ENCODE data around the gene PRDX5. TPM values are rescaled to one million over a fixed set of nuclear protein-coding genes. Genes with fewer than 3 reads are reported as not detected.

The PRDX5 gene
- total and polyA plus RNA-seq, 2 donors from 2014 or later: 192 to 1,026 TPM

DNA sequence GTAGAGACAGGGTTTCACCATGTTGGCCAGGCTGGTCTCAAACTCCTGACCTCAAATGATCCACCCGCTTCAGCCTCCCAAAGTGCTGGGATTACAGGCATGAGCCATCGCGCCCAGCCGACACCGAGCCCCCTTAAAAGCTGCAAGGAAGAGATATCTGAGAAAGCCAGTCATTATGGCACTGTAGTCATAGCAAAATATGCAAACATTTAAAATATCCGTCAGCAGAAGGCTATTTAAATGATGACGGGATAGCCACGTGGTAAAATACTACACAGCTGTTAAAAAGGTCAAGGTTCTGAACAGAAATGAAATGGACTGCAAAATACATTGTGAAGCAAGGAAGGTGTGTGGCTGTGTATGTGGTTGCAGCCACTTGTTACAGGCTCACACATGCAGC, 15.6 kb downstream of the PRDX5 start:
- Histone ChIP-seq H3K4me3 (ENCODE audit: low read length in 3 of 3) (no peak overlapping the region), H3K4me1 (ENCODE audit: control insufficient read depth in 2 of 3, insufficient read depth in 2 of 3, low read depth in 1 of 3, low read length in 3 of 3) (peaks cover 0 to 10% (median 0%) of the 10 kb centered on the region in 3 donors), H3K36me3 (ENCODE audit: control insufficient read depth in 2 of 3, insufficient read depth in 3 of 3, low read length in 3 of 3) (no peaks in the 10 kb centered on the region), H3K27ac (ENCODE audit: low read depth in 2 of 2, low read length in 2 of 2) (no peak overlapping the region), H3K9me3 (ENCODE audit: control insufficient read depth in 2 of 3, insufficient read depth in 1 of 3, low read length in 3 of 3) (no peaks in the 10 kb centered on the region), H3K9ac (ENCODE audit: low read length in 3 of 3) (no peak overlapping the region), H3K27me3 (ENCODE audit: control insufficient read depth, insufficient read depth, low read length) (no peaks in the 10 kb centered on the region)
- DNase-seq (no peak), FAIRE-seq (no peak)
- intact Hi-C loops (cut with DNase I): no loop called here
- TF ChIP-seq, protein P1, sequence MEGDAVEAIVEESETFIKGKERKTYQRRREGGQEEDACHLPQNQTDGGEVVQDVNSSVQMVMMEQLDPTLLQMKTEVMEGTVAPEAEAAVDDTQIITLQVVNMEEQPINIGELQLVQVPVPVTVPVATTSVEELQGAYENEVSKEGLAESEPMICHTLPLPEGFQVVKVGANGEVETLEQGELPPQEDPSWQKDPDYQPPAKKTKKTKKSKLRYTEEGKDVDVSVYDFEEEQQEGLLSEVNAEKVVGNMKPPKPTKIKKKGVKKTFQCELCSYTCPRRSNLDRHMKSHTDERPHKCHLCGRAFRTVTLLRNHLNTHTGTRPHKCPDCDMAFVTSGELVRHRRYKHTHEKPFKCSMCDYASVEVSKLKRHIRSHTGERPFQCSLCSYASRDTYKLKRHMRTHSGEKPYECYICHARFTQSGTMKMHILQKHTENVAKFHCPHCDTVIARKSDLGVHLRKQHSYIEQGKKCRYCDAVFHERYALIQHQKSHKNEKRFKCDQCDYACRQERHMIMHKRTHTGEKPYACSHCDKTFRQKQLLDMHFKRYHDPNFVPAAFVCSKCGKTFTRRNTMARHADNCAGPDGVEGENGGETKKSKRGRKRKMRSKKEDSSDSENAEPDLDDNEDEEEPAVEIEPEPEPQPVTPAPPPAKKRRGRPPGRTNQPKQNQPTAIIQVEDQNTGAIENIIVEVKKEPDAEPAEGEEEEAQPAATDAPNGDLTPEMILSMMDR (IDR thresholded peaks at IDR 0.05; ENCODE audit: borderline replicate concordance, extremely low read depth, insufficient read depth): no peak

GRCh38 chr11:64334764-64335735, 17.1 kb downstream of the PRDX5 start:
- no peak overlapping the region for H3K4me3 ChIP-seq (ENCODE audit: low read length in 3 of 3)
- H3K27ac ChIP-seq (ENCODE audit: low read depth in 2 of 2, low read length in 2 of 2): no peak overlapping the region
- no peaks in the 10 kb centered on the region for H3K27me3 ChIP-seq (ENCODE audit: control insufficient read depth, insufficient read depth, low read length)
- H3K9ac ChIP-seq (ENCODE audit: low read length in 3 of 3): no peak overlapping the region
- no peaks in the 10 kb centered on the region for H3K36me3 ChIP-seq (ENCODE audit: control insufficient read depth in 2 of 3, insufficient read depth in 3 of 3, low read length in 3 of 3)
- intact Hi-C loops (cut with DNase I): no loop called here
- TF ChIP-seq, protein P1 (IDR thresholded peaks at IDR 0.05; ENCODE audit: borderline replicate concordance, extremely low read depth, insufficient read depth): no peak
- peaks cover 0 to 6% (median 0%) of the 10 kb centered on the region in 3 donors for H3K4me1 ChIP-seq (ENCODE audit: control insufficient read depth in 2 of 3, insufficient read depth in 2 of 3, low read depth in 1 of 3, low read length in 3 of 3)
- no peaks in the 10 kb centered on the region for H3K9me3 ChIP-seq (ENCODE audit: control insufficient read depth in 2 of 3, insufficient read depth in 1 of 3, low read length in 3 of 3)
- DNase-seq (peak; percentile 71 to 91 (median 74)), FAIRE-seq (no peak)

DNA sequence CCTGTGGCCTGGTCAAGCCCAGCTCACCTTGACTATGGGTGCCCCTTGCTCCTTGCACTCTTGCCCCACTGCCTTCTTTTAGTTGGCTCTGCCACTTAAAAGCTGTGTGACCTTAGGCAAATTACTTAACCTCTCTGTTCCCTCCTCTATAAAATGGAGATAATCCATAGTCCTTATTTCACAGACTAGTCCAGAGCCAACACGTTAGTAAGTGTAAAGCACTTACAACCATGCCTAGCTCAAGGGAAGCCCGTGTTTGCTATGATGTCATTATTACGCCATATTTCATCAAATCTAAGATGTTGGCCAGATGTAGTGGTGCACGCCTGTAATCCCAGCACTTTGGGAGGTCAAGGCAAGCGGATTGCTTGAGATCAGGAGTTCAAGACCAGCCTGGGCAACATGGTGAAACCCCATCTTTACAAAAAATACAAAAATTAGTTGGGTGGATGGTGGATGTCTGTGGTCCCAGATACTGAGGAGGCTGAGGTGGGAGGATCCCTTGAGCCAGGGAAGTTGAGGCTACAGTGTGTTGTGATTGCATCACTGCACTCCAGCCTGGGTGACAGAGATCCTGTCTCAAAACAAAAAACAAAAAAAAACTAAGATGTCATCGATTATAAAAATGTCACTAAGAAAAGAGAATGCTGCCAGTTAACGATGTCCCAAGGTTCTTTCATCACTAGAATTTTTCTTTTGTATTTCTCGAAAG, 19.8 kb downstream of the PRDX5 start:
- Histone ChIP-seq H3K9me3 (ENCODE audit: control insufficient read depth in 2 of 3, insufficient read depth in 1 of 3, low read length in 3 of 3) (no peaks in the 10 kb centered on the region), H3K9ac (ENCODE audit: low read length in 3 of 3) (no peak overlapping the region), H3K27me3 (ENCODE audit: control insufficient read depth, insufficient read depth, low read length) (no peaks in the 10 kb centered on the region), H3K4me3 (ENCODE audit: low read length in 3 of 3) (no peak overlapping the region), H3K4me1 (ENCODE audit: control insufficient read depth in 2 of 3, insufficient read depth in 2 of 3, low read depth in 1 of 3, low read length in 3 of 3) (peaks cover 0 to 5% (median 4%) of the 10 kb centered on the region in 3 donors), H3K36me3 (ENCODE audit: control insufficient read depth in 2 of 3, insufficient read depth in 3 of 3, low read length in 3 of 3) (no peaks in the 10 kb centered on the region), H3K27ac (ENCODE audit: low read depth in 2 of 2, low read length in 2 of 2) (no peak overlapping the region)
- TF ChIP-seq, protein P1 (IDR thresholded peaks at IDR 0.05; ENCODE audit: borderline replicate concordance, extremely low read depth, insufficient read depth): no peak
- FAIRE-seq (no peak), DNase-seq (no peak)
- intact Hi-C loops (cut with DNase I): no loop called here

All from kidney (tissue), 14 donors.